Fibroblast of the conjunctiva (primary cell): ENCODE measurements around the gene DCTD.
"Not testable (repeated sequence)": the region's sequence is repeated elsewhere in the genome, so short reads cannot be mapped to it uniquely, and the experiment has no call there.

Experiments
- DNase-seq: peaks from one replicate; pipeline ENCODE4 v3.0.0-alpha.2; 2010; ENCODE audit warnings: low read depth

DCTD gene

GRCh38 chr4:182920676-182921075 lies 3.5 kb upstream of the DCTD start:
- DNase-seq = no peak

GRCh38 chr4:182918791-182919302 lies 1.7 kb upstream of the DCTD start:
- DNase-seq = no peak

GRCh38 chr4:182918044-182918607 lies 940 bp upstream of the DCTD start:
- no peak for DNase-seq

- peak; percentile 20 for DNase-seq
Measured at GRCh38 chr4:182916483-182917181, 554 bp downstream of the DCTD start.

GRCh38 chr4:182914357-182914756 lies 2.8 kb downstream of the DCTD start:
- DNase-seq = no peak

GRCh38 chr4:182913621-182914020 lies 3.6 kb downstream of the DCTD start:
- no peak for DNase-seq

GRCh38 chr4:182913036-182913435 lies 4.2 kb downstream of the DCTD start:
- no peak for DNase-seq

GRCh38 chr4:182908124-182908523 lies 9.1 kb downstream of the DCTD start:
- DNase-seq = no peak

- no peak for DNase-seq
Measured at GRCh38 chr4:182907396-182907795, 9.8 kb downstream of the DCTD start.

GRCh38 chr4:182906786-182907185 lies 10.4 kb downstream of the DCTD start:
- DNase-seq = no peak

GRCh38 chr4:182905038-182905437 lies 12.1 kb downstream of the DCTD start:
- no peak for DNase-seq

- no peak for DNase-seq
Measured at GRCh38 chr4:182904211-182904761, 12.9 kb downstream of the DCTD start.

GRCh38 chr4:182903013-182903412 lies 14.2 kb downstream of the DCTD start:
- DNase-seq = no peak

GRCh38 chr4:182901337-182901736 lies 15.8 kb downstream of the DCTD start:
- DNase-seq = no peak

GRCh38 chr4:182900021-182900420 lies 17.2 kb downstream of the DCTD start:
- DNase-seq = not testable (repeated sequence)

- DNase-seq = no peak
Measured at GRCh38 chr4:182898479-182898799, 18.7 kb downstream of the DCTD start.

- DNase-seq = no peak
Measured at GRCh38 chr4:182897601-182898478, 19.3 kb downstream of the DCTD start.

- DNase-seq = no peak
Measured at GRCh38 chr4:182896421-182896820, 20.8 kb downstream of the DCTD start.

GRCh38 chr4:182895791-182896292 lies 21.3 kb downstream of the DCTD start:
- no peak for DNase-seq

GRCh38 chr4:182894681-182895275 lies 22.4 kb downstream of the DCTD start:
- DNase-seq = no peak

GRCh38 chr4:182893474-182894080 lies 23.6 kb downstream of the DCTD start:
- no peak for DNase-seq

- no peak for DNase-seq
Measured at GRCh38 chr4:182893047-182893446, 24.1 kb downstream of the DCTD start.
